ENCODE data around the gene IGFLR1.

DNA sequence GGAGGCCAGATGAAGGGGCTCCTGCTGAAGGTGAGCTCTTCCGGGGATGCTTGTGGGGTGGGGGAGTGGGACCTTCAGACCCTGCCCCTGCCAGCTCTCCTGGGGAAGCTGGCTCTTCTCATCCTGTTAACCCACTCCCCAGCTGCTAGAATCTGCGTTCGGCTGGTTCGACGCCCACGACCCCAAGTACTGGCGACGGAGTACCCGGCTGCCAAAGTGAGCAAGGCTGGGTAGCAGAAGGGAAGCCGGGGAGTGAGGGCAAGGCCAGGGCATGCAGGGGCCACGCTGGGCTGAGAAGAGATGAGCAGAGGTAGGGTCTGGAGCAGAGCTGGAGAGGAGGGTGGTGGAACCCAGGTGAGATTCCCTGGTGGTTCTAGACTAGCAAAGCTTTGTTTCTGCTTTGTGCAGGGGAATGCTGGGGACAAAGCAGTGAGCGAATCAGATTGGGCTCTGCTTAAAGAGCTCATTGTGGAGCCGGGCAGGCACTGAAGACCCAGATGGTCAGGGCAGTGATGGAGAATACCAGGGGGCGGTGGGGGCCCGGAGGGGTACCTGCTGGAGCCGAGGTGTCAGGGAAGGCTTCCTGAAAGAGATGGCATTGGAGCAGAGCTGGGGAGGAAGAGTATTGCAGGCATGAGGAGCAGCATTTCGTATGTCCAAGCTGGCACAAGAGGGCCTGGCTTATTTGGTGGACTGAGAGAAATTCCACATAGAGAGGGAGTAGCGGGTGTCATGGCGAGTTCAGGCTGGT lies 14.1 kb downstream of the IGFLR1 start:
- TF ChIP-seq POLR2A (IDR thresholded peaks at IDR 0.05; ENCODE audit: extremely low read depth, insufficient read length): no peak
- no peak for TF ChIP-seq CTCF (IDR thresholded peaks at IDR 0.05; ENCODE audit: low read depth, low read length)
- TF ChIP-seq MYC (IDR thresholded peaks at IDR 0.05; ENCODE audit: low read depth, low read length): no peak

All from NB4 (cell line).